ENCODE measurements around the gene PNRC2. TPM values are rescaled to one million over a fixed set of nuclear protein-coding genes. Genes with fewer than 3 reads are reported as not detected.
A peak's percentile ranks its signal among the peaks of the same experiment; 100 is the strongest.

Gene PNRC2
- total and polyA plus RNA-seq, 2 of the 13 experiments (the other 11 are each of a cell fraction or from before 2014, with no cell fraction given) = 74.9 to 97.5 TPM

DNA sequence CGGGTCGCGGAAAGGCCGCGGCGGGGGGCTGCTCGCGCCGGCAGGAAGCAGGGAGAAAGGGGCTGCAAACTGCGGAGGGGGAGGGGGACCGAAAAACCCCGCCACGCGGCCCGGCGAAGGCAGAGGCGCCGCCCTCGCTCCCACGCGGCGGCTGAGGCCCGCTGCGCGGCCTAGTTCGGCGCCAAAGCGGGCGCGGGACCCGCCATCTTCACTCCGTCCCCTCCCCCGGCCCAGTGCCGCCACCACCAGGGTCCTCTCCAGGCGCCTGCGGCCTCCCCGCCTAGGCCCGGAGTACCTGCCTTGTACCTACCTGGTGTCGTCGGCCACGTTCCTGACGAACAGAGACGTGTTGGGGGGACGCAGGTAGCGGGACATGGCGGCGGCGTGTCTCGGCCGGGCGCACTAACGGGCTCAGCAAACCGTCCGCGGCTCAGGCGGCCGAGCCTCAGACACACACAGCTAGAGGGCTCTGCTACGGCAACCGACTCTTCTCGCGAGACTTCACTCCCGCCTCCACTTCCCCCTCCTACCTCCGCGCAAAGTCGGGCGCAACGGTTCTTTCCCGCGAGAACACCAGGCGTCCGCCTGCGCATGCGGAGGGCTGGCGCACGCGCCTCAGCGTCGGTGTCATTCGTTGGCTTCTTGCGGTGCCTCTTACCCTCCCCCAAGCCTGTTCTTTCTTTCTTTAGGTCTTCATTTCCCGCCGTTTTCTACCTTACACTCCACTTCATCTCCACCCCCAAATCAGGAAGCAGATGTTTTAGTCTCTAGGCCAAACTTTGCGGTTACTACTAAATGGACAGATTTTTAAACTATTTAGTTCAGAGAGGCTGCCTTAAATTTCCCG, 20.5 kb downstream of the PNRC2 start, which contains the start of gene SRSF10 (continued):
- TF ChIP-seq, protein P1, sequence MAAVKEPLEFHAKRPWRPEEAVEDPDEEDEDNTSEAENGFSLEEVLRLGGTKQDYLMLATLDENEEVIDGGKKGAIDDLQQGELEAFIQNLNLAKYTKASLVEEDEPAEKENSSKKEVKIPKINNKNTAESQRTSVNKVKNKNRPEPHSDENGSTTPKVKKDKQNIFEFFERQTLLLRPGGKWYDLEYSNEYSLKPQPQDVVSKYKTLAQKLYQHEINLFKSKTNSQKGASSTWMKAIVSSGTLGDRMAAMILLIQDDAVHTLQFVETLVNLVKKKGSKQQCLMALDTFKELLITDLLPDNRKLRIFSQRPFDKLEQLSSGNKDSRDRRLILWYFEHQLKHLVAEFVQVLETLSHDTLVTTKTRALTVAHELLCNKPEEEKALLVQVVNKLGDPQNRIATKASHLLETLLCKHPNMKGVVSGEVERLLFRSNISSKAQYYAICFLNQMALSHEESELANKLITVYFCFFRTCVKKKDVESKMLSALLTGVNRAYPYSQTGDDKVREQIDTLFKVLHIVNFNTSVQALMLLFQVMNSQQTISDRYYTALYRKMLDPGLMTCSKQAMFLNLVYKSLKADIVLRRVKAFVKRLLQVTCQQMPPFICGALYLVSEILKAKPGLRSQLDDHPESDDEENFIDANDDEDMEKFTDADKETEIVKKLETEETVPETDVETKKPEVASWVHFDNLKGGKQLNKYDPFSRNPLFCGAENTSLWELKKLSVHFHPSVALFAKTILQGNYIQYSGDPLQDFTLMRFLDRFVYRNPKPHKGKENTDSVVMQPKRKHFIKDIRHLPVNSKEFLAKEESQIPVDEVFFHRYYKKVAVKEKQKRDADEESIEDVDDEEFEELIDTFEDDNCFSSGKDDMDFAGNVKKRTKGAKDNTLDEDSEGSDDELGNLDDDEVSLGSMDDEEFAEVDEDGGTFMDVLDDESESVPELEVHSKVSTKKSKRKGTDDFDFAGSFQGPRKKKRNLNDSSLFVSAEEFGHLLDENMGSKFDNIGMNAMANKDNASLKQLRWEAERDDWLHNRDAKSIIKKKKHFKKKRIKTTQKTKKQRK (IDR thresholded peaks at IDR 0.05; ENCODE audit: low read length) = no peak
- TF ChIP-seq MZF1 (CRISPR knock-in tag; IDR thresholded peaks at IDR 0.05; ENCODE audit: borderline replicate concordance) (no peak), PAX8 (CRISPR knock-in tag; IDR thresholded peaks at IDR 0.05; ENCODE audit: borderline replicate concordance) (peak; percentile 98), BHLHE40 (IDR thresholded peaks at IDR 0.05; ENCODE audit: low read length) (no peak), NFE2L1 (CRISPR knock-in tag; IDR thresholded peaks at IDR 0.05; ENCODE audit: borderline replicate concordance) (no peak), NCOA5 (CRISPR knock-in tag; IDR thresholded peaks at IDR 0.05) (no peak), ZC3H13 (CRISPR knock-in tag; IDR thresholded peaks at IDR 0.05) (no peak), PITX1 (CRISPR knock-in tag; IDR thresholded peaks at IDR 0.05) (peak; percentile 61; the same call in 1 of the 2 replicates), ZNF430 (CRISPR knock-in tag; IDR thresholded peaks at IDR 0.05) (peak; percentile 79; the same call in 1 of the 2 replicates), GLI4 (CRISPR knock-in tag; IDR thresholded peaks at IDR 0.05; ENCODE audit: borderline replicate concordance) (peak; percentile 77; the same call in 1 of the 2 replicates), DNMT3B (CRISPR knock-in tag; conservative IDR thresholded peaks at IDR 0.05) (peak; percentile 89), AHR (CRISPR knock-in tag; IDR thresholded peaks at IDR 0.05) (peak; percentile 58), ATAD3A (CRISPR knock-in tag; IDR thresholded peaks at IDR 0.05) (no peak), FOXM1 (CRISPR knock-in tag; IDR thresholded peaks at IDR 0.05) (0 out of 2 replicates have a peak, but pooled peaks have one; percentile 49), HHEX (CRISPR knock-in tag; IDR thresholded peaks at IDR 0.05) (no peak), ZNF24 (IDR thresholded peaks at IDR 0.05) (no peak), BCL6 (CRISPR knock-in tag; IDR thresholded peaks at IDR 0.05) (peak; percentile 37), ZBTB42 (CRISPR knock-in tag; IDR thresholded peaks at IDR 0.05) (no peak)
- TF ChIP-seq, protein P2, sequence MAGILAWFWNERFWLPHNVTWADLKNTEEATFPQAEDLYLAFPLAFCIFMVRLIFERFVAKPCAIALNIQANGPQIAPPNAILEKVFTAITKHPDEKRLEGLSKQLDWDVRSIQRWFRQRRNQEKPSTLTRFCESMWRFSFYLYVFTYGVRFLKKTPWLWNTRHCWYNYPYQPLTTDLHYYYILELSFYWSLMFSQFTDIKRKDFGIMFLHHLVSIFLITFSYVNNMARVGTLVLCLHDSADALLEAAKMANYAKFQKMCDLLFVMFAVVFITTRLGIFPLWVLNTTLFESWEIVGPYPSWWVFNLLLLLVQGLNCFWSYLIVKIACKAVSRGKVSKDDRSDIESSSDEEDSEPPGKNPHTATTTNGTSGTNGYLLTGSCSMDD (CRISPR knock-in tag; IDR thresholded peaks at IDR 0.05) = no peak
- TF ChIP-seq, protein P3, sequence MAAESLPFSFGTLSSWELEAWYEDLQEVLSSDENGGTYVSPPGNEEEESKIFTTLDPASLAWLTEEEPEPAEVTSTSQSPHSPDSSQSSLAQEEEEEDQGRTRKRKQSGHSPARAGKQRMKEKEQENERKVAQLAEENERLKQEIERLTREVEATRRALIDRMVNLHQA (CRISPR knock-in tag; IDR thresholded peaks at IDR 0.05) = no peak
- TF ChIP-seq, protein P4, sequence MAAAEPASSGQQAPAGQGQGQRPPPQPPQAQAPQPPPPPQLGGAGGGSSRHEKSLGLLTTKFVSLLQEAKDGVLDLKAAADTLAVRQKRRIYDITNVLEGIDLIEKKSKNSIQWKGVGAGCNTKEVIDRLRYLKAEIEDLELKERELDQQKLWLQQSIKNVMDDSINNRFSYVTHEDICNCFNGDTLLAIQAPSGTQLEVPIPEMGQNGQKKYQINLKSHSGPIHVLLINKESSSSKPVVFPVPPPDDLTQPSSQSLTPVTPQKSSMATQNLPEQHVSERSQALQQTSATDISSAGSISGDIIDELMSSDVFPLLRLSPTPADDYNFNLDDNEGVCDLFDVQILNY (CRISPR knock-in tag; conservative IDR thresholded peaks at IDR 0.05) = no peak; the same call in none of the 2 replicates
- TF ChIP-seq, protein P5, sequence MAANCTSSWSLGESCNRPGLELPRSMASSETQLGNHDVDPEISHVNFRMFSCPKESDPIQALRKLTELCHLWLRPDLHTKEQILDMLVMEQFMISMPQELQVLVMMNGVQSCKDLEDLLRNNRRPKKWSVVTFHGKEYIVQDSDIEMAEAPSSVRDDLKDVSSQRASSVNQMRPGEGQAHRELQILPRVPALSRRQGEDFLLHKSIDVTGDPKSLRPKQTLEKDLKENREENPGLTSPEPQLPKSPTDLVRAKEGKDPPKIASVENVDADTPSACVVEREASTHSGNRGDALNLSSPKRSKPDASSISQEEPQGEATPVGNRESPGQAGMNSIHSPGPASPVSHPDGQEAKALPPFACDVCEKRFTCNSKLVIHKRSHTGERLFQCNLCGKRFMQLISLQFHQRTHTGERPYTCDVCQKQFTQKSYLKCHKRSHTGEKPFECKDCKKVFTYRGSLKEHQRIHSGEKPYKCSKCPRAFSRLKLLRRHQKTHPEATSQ (CRISPR knock-in tag; IDR thresholded peaks at IDR 0.05; ENCODE audit: borderline replicate concordance) = peak; percentile 35; the same call in 1 of the 2 replicates
